Mammary epithelial cell (primary cell): ENCODE data around the gene RGS18.

Experiments
- EZH2 ChIP-seq: IDR thresholded peaks from 2 replicates; pipeline ENCODE4 v1.6.1; 2012; ENCODE audit warnings: low read length, inconsistent platforms, borderline replicate concordance
- TF ChIP-seq, protein P1 (sequence below), 2 donors: IDR thresholded peaks in 1 of 2; conservative IDR thresholded peaks in 1 of 2; 2 replicates each; pipeline ENCODE4 v1.5.1; 2011 to 2012; ENCODE audit warnings: inconsistent platforms in 2 of 2, low read length in 2 of 2, mild to moderate bottlenecking in 2 of 2, control low read depth in 1 of 2, low read depth in 1 of 2; ENCODE audit not compliant: insufficient read depth in 1 of 2; ENCODE audit errors: extremely low read depth in 1 of 2

DNA sequence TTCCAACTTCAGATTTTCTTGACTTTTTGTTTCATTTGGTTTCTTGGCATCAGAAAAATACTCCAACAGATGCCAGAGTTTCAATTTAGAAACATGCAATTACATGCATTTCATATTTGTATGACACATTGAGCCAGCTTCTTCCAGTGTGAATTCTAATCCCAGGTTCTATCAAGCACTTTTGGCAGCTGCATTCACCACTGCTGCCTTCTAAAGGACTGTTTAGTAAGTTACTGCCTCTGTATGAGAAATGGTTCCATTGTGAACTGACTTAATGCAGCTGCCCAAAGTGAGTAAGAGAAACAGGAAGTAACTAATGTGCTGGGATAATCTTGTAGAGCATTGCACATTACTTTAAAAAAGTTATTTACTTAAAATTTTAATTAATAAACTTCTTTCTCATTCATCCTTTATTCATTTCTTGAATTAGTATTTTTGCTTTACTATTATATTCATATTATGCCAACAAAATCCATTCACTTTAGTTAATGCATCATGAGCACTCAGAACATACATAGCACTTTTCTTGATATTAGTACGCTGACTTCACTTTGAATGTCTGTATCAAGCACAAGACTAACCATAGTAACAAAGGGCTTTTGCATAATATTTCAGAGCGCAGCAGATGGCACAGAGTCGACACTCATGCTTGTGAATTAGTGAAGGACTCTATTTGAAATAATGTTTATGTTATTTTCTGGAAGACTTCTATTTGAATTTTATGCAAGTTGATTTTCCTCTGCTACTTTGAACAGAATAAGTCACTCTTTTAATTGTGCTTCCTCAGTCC, 9.8 kb downstream of the RGS18 start:
- TF ChIP-seq, protein P1, sequence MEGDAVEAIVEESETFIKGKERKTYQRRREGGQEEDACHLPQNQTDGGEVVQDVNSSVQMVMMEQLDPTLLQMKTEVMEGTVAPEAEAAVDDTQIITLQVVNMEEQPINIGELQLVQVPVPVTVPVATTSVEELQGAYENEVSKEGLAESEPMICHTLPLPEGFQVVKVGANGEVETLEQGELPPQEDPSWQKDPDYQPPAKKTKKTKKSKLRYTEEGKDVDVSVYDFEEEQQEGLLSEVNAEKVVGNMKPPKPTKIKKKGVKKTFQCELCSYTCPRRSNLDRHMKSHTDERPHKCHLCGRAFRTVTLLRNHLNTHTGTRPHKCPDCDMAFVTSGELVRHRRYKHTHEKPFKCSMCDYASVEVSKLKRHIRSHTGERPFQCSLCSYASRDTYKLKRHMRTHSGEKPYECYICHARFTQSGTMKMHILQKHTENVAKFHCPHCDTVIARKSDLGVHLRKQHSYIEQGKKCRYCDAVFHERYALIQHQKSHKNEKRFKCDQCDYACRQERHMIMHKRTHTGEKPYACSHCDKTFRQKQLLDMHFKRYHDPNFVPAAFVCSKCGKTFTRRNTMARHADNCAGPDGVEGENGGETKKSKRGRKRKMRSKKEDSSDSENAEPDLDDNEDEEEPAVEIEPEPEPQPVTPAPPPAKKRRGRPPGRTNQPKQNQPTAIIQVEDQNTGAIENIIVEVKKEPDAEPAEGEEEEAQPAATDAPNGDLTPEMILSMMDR (conservative IDR thresholded peaks at IDR 0.05 in 1 of 2, IDR thresholded peaks at IDR 0.05 in 1 of 2; ENCODE audit: extremely low read depth in 1 of 2, insufficient read depth in 1 of 2, low read depth in 1 of 2, low read length in 2 of 2) = no peak
- TF ChIP-seq EZH2 = no peak
